H1 (cell line): Measurements from ENCODE around the gene MAP3K3. TPM values are rescaled to one million over a fixed set of nuclear protein-coding genes. Genes with fewer than 3 reads are reported as not detected.
A peak's percentile ranks its signal among the peaks of the same experiment; 100 is the strongest.

Source experiments
- CTCF ChIA-PET: fragments of 300-600 bp; sonication (Branson Sonifier 250); formaldehyde crosslinking; loops from one replicate; lab custom pipeline; 2021; ENCODE audit not compliant: partially characterized antibody; lab: Charles Lee
- POLR2A ChIA-PET: fragments of 300-600 bp; sonication (Branson Sonifier 250); formaldehyde crosslinking; loops from one replicate; lab custom pipeline; 2021; ENCODE audit warnings: inconsistent platforms; ENCODE audit not compliant: partially characterized antibody; lab: Charles Lee
- DNase-seq, 2 experiments: peaks; one replicate each; pipeline versions ENCODE4 v3.0.0 to v3.0.0-alpha.2; 2010 to 2022; ENCODE audit warnings: low spot score in 2 of 2, low read depth in 1 of 2, mixed read lengths in 1 of 2
- FAIRE-seq: peaks from 2 replicates; lab custom pipeline; 2011; peaks lifted over from hg19 to GRCh38; lab: Jason Lieb, UNC
- H2AFZ ChIP-seq: 2 replicates; pipeline ENCODE4 v1.8.1; 2012; ENCODE audit warnings: low read length, inconsistent platforms
- H2AK5ac ChIP-seq: 2 replicates; pipeline ENCODE4 v1.6.1; 2013; ENCODE audit warnings: low read depth, low read length
- H2BK120ac ChIP-seq: replicated peaks from 2 replicates; pipeline ENCODE3; 2013; ENCODE audit warnings: low read depth, low read length, inconsistent platforms
- H2BK12ac ChIP-seq: 2 replicates; pipeline ENCODE4 v1.6.1; 2013; ENCODE audit warnings: low read depth, low read length
- H2BK15ac ChIP-seq: 2 replicates; pipeline ENCODE4 v1.6.1; 2013; ENCODE audit warnings: low read length
- H2BK20ac ChIP-seq: 2 replicates; pipeline ENCODE4 v1.6.1; 2013; ENCODE audit warnings: low read length
- H2BK5ac ChIP-seq: 2 replicates; pipeline ENCODE4 v1.6.1; 2013; ENCODE audit warnings: low read depth, low read length
- H3K14ac ChIP-seq: 2 replicates; pipeline ENCODE4 v1.6.1; 2013; ENCODE audit warnings: inconsistent platforms; ENCODE audit not compliant: insufficient read length
- H3K18ac ChIP-seq: 2 replicates; pipeline ENCODE4 v1.6.1; 2013; ENCODE audit warnings: low read length; ENCODE audit errors: extremely low read depth
- H3K23ac ChIP-seq: 2 replicates; pipeline ENCODE4 v1.6.1; 2013; ENCODE audit warnings: inconsistent platforms; ENCODE audit not compliant: insufficient read length
- H3K23me2 ChIP-seq: 2 replicates; pipeline ENCODE4 v1.6.1; 2013; ENCODE audit warnings: low read depth, low read length
- H3K27ac ChIP-seq: 2 replicates; pipeline ENCODE4 v1.6.1; 2011; ENCODE audit warnings: low read depth, low read length, inconsistent platforms
- H3K27me3 ChIP-seq, 4 experiments: replicated peaks in 1 of 4; 1 replicate in 1 of 4; 2 replicates in 3 of 4; pipeline versions ENCODE4 v1.6.1 to v1.8.1; 2011 to 2013; ENCODE audit warnings: low read length in 3 of 4, mild to moderate bottlenecking in 3 of 4, inconsistent platforms in 2 of 4, mixed read lengths in 2 of 4, moderate library complexity in 1 of 4; ENCODE audit not compliant: control insufficient read depth in 3 of 4, insufficient read depth in 3 of 4; ENCODE audit errors: extremely low read depth in 1 of 4
- H3K36me3 ChIP-seq, 4 experiments: 2 replicates each; pipeline versions ENCODE4 v1.6.1 to v1.8.1; 2011 to 2013; ENCODE audit warnings: mild to moderate bottlenecking in 4 of 4, low read length in 3 of 4, moderate library complexity in 2 of 4, control low read depth in 1 of 4, inconsistent platforms in 1 of 4; ENCODE audit not compliant: insufficient read depth in 4 of 4, control insufficient read depth in 2 of 4
- H3K4ac ChIP-seq: replicated peaks from 2 replicates; pipeline ENCODE3; 2013; ENCODE audit warnings: low read length, low read depth, mixed read lengths, inconsistent platforms; ENCODE audit not compliant: insufficient read length
- H3K4me1 ChIP-seq, 4 experiments: replicated peaks in 1 of 4; 1 replicate in 1 of 4; 2 replicates in 3 of 4; pipeline versions ENCODE4 v1.6.1 to v1.8.1; 2011 to 2013; ENCODE audit warnings: low read length in 3 of 4, inconsistent platforms in 2 of 4, mixed read lengths in 1 of 4; ENCODE audit not compliant: insufficient read depth in 4 of 4, control insufficient read depth in 3 of 4
- H3K4me2 ChIP-seq, 2 experiments: 2 replicates each; pipeline versions ENCODE4 v1.6.1 to v1.8.1; 2011 to 2013; ENCODE audit warnings: low read depth in 2 of 2, low read length in 2 of 2, control low read depth in 1 of 2, inconsistent platforms in 1 of 2, mild to moderate bottlenecking in 1 of 2; ENCODE audit not compliant: insufficient read depth in 1 of 2
- H3K4me3 ChIP-seq, 4 experiments: fragments of 200-600, 300-600 bp in 1 of 4; sonication (generic), shearing (Covaris generic), sonication (Bioruptor Twin) in 1 of 4; 2 replicates each; pipeline versions ENCODE4 v1.5.1 to v1.8.1; 2011 to 2016; ENCODE audit warnings: low read length in 4 of 4, low read depth in 3 of 4, control low read depth in 2 of 4, inconsistent platforms in 2 of 4, mild to moderate bottlenecking in 2 of 4, mixed read lengths in 1 of 4, moderate library complexity in 1 of 4; ENCODE audit not compliant: insufficient read depth in 2 of 4; ENCODE audit errors: extremely low read depth in 1 of 4
- H3K56ac ChIP-seq: replicated peaks from 2 replicates; pipeline ENCODE3; 2013; ENCODE audit warnings: low read depth, mild to moderate bottlenecking, mixed read lengths, low read length, inconsistent platforms; ENCODE audit not compliant: insufficient read length
- H3K79me1 ChIP-seq: 2 replicates; pipeline ENCODE4 v1.6.1; 2013; ENCODE audit warnings: low read depth, low read length, control low read depth
- H3K79me2 ChIP-seq, 2 experiments: 2 replicates each; pipeline versions ENCODE4 v1.6.1 to v1.8.1; 2012 to 2013; ENCODE audit warnings: low read length in 2 of 2, mild to moderate bottlenecking in 2 of 2, inconsistent platforms in 1 of 2; ENCODE audit not compliant: insufficient read depth in 2 of 2, control insufficient read depth in 1 of 2
- H3K9ac ChIP-seq, 4 experiments: replicated peaks in 1 of 4; 1 replicate in 1 of 4; 2 replicates in 3 of 4; pipeline versions ENCODE4 v1.6.1 to v1.8.1; 2011 to 2013; ENCODE audit warnings: low read depth in 3 of 4, low read length in 3 of 4, control low read depth in 2 of 4, mild to moderate bottlenecking in 2 of 4, moderate library complexity in 2 of 4, inconsistent platforms in 1 of 4; ENCODE audit errors: extremely low read depth in 1 of 4
- H3K9me3 ChIP-seq, 2 experiments: 2 replicates each; pipeline versions ENCODE4 v1.6.1 to v1.8.1; 2012 to 2013; ENCODE audit warnings: mild to moderate bottlenecking in 2 of 2, moderate library complexity in 2 of 2, control low read depth in 1 of 2, inconsistent platforms in 1 of 2, low read depth in 1 of 2, low read length in 1 of 2, mixed read lengths in 1 of 2; ENCODE audit not compliant: insufficient read depth in 2 of 2
- H4K20me1 ChIP-seq, 2 experiments: replicated peaks in 1 of 2; 2 replicates each; pipeline versions ENCODE3 to v1.8.1; 2011 to 2013; ENCODE audit warnings: inconsistent platforms in 2 of 2, low read length in 2 of 2, mild to moderate bottlenecking in 1 of 2; ENCODE audit not compliant: insufficient read depth in 2 of 2, control insufficient read depth in 1 of 2
- H4K5ac ChIP-seq: 2 replicates; pipeline ENCODE4 v1.6.1; 2013; ENCODE audit warnings: low read length, low read depth, mixed read lengths, inconsistent platforms; ENCODE audit not compliant: insufficient read length
- H4K8ac ChIP-seq: 2 replicates; pipeline ENCODE4 v1.8.0; 2013; ENCODE audit warnings: mild to moderate bottlenecking, moderate library complexity, low read length, inconsistent platforms; ENCODE audit not compliant: insufficient read depth; ENCODE audit errors: extremely low read depth
- H4K91ac ChIP-seq: replicated peaks from 2 replicates; pipeline ENCODE3; 2013; ENCODE audit warnings: low read length, mixed read lengths, inconsistent platforms; ENCODE audit not compliant: insufficient read length
- CHD1 ChIP-seq: IDR thresholded peaks from 2 replicates; pipeline ENCODE4 v1.6.1; 2012; ENCODE audit warnings: low read depth, low read length, improper control_type of control experiment
- NANOG ChIP-seq: IDR thresholded peaks from 2 replicates; pipeline ENCODE4 v1.6.1; 2011; ENCODE audit warnings: low read length, low read depth, mild to moderate bottlenecking, inconsistent platforms; ENCODE audit not compliant: insufficient read depth, poor library complexity, severe bottlenecking
- SIN3A ChIP-seq, 2 experiments: IDR thresholded peaks in 1 of 2; conservative IDR thresholded peaks in 1 of 2; 2 replicates each; pipeline ENCODE4 v1.6.1; 2011 to 2012; ENCODE audit warnings: low read length in 2 of 2, improper control_type of control experiment in 1 of 2, low read depth in 1 of 2, mild to moderate bottlenecking in 1 of 2
- TAF1 ChIP-seq: IDR thresholded peaks from 2 replicates; pipeline ENCODE4 v1.6.1; 2011; ENCODE audit warnings: mild to moderate bottlenecking, low read depth, low read length
- TBP ChIP-seq: IDR thresholded peaks from 2 replicates; pipeline ENCODE4 v1.6.1; 2011; ENCODE audit warnings: low read depth, low read length, improper control_type of control experiment
- TCF12 ChIP-seq: IDR thresholded peaks from 2 replicates; pipeline ENCODE4 v1.6.1; 2011; ENCODE audit warnings: low read depth, mild to moderate bottlenecking, low read length
- WGBS, 2 experiments: shearing (Covaris generic) in 1 of 2; methylation state at CpG; one replicate each; pipeline versions ENCODE4 v1.1.6 to v1.1.7; 2013 to 2015; ENCODE audit warnings: low lambda C conversion rate in 2 of 2, mixed read lengths in 2 of 2, inconsistent platforms in 1 of 2, low coverage in 1 of 2, missing lambda C conversion rate in 1 of 2; ENCODE audit not compliant: insufficient replicate concordance in 2 of 2, insufficient coverage in 1 of 2, insufficient read length in 1 of 2; ENCODE audit errors: extremely low coverage in 1 of 2, missing lambda C conversion rate in 1 of 2; 5-methylcytosine and 5-hydroxymethylcytosine counted together
- polyA plus RNA-seq, 7 experiments: library from polyadenylated mRNA; depleted of rRNA in 3 of 7; stranded (reverse) in 5 of 7; unstranded in 2 of 7; fragments of >200 nt in 5 of 7; fragments of 200-250 nt in 2 of 7; gene quantifications; 1 replicate in 5 of 7; 2 replicates in 1 of 7; 4 replicates in 1 of 7; pipeline versions ENCODE4 v1.2.1 to v1.2.3, GENCODE V29; 2011 to 2013; ENCODE audit warnings: missing spikeins in 2 of 7, mixed read lengths in 2 of 7
- total RNA-seq: library from RNA; stranded (reverse); fragmentation: NEBNext Ultra II Directional; extraction: Animal tissue kit (Norgen Biotek cat#: 25700); gene quantifications from 2 replicates; pipeline ENCODE4 v1.2.1, GENCODE V29; 2021

The MAP3K3 gene
- total and polyA plus RNA-seq, 2 of the 8 experiments (the other 6 are each of a cell fraction or from before 2014, with no cell fraction given): 10.3 to 21.0 TPM

DNA sequence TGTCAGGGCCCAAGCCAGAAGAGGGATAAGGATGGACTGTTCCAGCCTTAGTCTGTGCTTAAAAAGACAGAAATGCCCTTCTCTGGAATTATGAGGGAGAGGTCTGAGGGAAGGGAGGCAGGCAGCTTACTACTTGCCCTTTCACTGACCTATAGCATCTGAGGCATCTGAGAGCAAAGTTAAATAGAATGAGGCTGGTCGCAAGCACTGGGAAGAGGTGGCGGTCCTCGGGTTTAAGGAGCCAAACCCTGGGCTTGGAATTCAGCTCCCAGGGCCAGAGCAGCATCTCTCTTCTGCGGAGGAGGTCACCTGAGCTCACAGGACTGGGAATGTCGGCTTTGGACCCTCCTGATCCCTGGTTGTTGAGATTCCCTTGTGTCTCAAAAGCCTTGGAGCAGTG is 80.8 kb downstream of the MAP3K3 start:
- Histone ChIP-seq H3K14ac (no peak overlapping the region), H2AK5ac (no peak overlapping the region), H4K8ac (no peak overlapping the region), H3K56ac (no peak overlapping the region), H2BK15ac (no peak overlapping the region), H3K4me1 (peaks cover 3 to 18% (median 12%) of the 10 kb centered on the region in 4 experiments; a peak in 6 of 7 replicates), H3K27ac (no peak overlapping the region), H3K79me2 (no peaks in the 10 kb centered on the region; a peak in 1 of 4 replicates), H3K9me3 (no peaks in the 10 kb centered on the region), H3K23me2 (peaks cover 16% of the 10 kb centered on the region; the same call in 1 of the 2 replicates), H3K27me3 (peaks cover 0 to 5% (median 0%) of the 10 kb centered on the region in 4 experiments; a peak in 3 of 7 replicates), H4K91ac (no peak overlapping the region), H4K20me1 (peaks cover 4 to 13% of the 10 kb centered on the region in 2 experiments), H2BK20ac (no peak overlapping the region), H2BK5ac (no peak overlapping the region), H3K23ac (no peak overlapping the region), H3K4me2 (peak overlapping the region in 1 of 2 experiments; percentile 84; a peak in 1 of 4 replicates), H4K5ac (no peak overlapping the region), H3K4me3 (no peak overlapping the region), H3K18ac (no peak overlapping the region), H3K4ac (no peak overlapping the region), H3K9ac (no peak overlapping the region), H2BK12ac (no peak overlapping the region), H2BK120ac (no peak overlapping the region), H3K79me1 (0 out of 2 replicates have a peak, but pooled peaks cover 3% of the 10 kb centered on the region), H3K36me3 (peaks cover 0 to 11% (median 1%) of the 10 kb centered on the region in 4 experiments; a peak in 3 of 8 replicates), H2AFZ (no peak overlapping the region)
- no peak for DNase-seq
- no peak for TF ChIP-seq TCF12
- no peak for TF ChIP-seq TAF1
- no peak for TF ChIP-seq SIN3A (conservative IDR thresholded peaks at IDR 0.05 in 1 of 2, IDR thresholded peaks at IDR 0.05 in 1 of 2; ENCODE audit: low read depth in 1 of 2, low read length in 2 of 2)
- TF ChIP-seq NANOG: no peak
- TF ChIP-seq CHD1: no peak
- TF ChIP-seq TBP: no peak
- ChIA-PET CTCF (interaction anchor here (0.8 to 3.3 kb wide), 4 partner anchors 7 to 23 kb away, joined by 3 to 17 read pairs (median 5); no protein-coding TSS in a partner anchor), POLR2A (interaction anchor here (0.8 to 1.3 kb wide), 3 partner anchors 8 to 87 kb away, joined by 3 to 4 read pairs (median 3); no protein-coding TSS in a partner anchor)
- no peak for FAIRE-seq
- 97% methylated on average over 5 of the region's 5 CpGs; no CpG with 5 or more reads in 1 of the 2 experiments for WGBS, 2 experiments
